ENCODE measurements around the gene PORCN.

The PORCN gene

DNA sequence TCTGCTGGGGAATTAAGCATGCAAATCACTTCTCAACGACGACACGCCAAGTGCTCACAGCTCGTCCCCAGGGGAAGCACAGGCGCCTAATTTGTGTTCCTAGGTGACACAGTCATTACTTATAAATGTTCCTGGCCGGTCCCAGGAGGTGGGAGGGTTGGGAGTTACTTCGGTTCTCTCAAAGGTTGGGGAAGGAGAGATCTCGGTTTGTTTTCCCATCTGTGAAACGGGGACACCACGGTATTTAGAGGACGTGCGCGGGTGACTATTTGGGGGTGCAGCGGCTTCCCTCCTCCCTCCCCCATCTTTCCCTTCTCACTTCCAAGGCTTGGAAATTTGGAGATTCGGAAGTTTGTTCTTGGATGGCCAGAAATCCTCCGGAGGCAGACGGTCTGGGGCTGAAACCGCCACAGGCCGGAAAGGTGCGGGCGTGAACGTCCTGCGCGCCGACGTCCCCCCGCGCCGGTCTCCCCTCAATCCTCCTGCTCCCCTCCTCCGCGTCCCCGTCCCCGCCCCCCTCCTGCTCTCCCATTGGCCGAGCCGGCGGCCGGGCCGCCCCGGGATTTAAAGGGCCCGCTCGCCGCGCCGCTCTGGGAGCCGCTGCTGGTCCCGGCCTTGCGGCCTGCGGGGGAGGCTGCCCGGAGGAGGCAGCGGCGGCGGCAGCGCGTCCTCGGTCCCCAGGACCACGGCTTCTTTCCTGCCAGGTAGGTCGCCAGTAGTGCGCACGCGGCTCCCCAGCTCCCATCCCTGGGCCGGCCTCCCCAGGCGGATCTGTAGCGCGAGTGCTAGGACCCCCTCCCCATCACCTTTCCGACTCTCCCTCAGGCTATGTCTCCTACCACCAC lies at the start of gene PORCN:
Gene PORCN, plus strand, starts transcription at position 593 of the 845 bp plus-strand sequence. CDS start 829 bp downstream, outside the sequence.
- TF ChIP-seq CTCF (IDR thresholded peaks at IDR 0.05; ENCODE audit: low read depth, low read length) = no peak
- in situ Hi-C loops (cut with HindIII; ENCODE audit: low sequenced_read_pairs) = no loop called here
- peak; percentile 63 for DNase-seq (ENCODE audit: low read depth, low spot score)

DNA sequence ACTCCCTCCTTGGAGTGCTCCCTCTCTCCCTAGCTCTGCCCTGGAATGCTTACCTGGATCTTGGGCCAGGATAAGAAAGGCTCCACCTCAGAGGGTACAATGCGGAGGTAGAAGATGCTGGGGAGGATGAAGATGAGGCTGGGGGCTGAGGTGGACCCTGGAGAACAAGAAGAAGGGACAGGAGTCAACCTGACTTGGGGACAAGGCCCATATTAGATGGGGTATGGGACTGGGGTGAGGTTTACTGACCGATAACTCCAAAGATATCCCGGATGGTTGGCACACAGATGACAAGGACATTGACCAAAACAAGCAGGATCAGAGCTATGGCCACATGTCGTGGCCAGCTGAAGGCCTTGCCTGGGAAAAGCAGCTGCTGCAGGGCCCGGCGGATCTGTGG lies 49.3 kb upstream of the PORCN start:
- DNase-seq (ENCODE audit: low read depth, low spot score) = no peak
- TF ChIP-seq CTCF (IDR thresholded peaks at IDR 0.05; ENCODE audit: low read depth, low read length) = no peak
- in situ Hi-C loops (cut with HindIII; ENCODE audit: low sequenced_read_pairs) = no loop called here
- no peak overlapping the region for H3K4me3 ChIP-seq (ENCODE audit: low read depth, low read length)

More for the DNA sequence above, at the start of gene PORCN:
- H3K4me3 ChIP-seq (ENCODE audit: low read depth, low read length) = peak within 1 kb of the TSS; percentile 73

DNA sequence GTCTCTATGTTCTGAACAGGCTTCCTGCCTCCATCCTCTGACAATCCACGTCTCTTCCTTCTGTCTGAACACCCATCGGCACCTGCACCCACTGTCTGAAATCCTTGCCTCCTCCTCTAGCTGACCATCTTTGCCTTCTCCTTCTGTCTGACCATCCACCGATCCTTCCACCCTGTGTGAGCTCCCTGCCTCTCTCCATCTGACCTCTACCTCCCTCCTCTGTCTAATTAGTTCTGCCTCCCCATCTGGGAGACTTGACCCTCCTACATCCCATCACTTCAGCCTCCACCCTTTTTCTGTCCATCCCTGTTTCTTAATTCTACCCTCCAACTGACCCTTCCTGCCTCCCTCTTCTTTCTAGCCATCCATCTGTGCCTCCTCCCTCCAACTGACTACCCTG lies 48.8 kb upstream of the PORCN start:
- in situ Hi-C loops (cut with HindIII; ENCODE audit: low sequenced_read_pairs) = no loop called here
- no peak overlapping the region for H3K4me3 ChIP-seq (ENCODE audit: low read depth, low read length)
- DNase-seq (ENCODE audit: low read depth, low spot score) = no peak
- no peak for TF ChIP-seq CTCF (IDR thresholded peaks at IDR 0.05; ENCODE audit: low read depth, low read length)

DNA sequence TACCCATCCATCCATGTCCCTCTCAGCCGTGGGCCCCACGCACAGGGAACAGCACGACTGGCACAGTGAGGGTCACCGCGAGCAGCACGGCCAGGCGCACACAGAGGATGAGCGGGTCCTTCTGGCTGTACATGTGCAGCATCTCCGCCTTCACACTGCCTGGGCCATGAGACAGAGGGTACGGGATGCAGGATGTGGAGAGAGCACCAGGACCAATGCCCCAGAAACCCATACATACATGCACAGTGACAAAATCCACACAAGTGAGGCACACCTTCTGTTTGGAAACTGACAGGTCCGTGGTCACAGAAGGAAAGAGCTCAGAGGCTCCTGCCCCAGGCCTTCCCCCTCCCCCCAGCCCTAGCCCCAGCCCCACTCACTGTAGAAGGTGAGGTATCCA lies 48.2 kb upstream of the PORCN start:
- no peak for DNase-seq (ENCODE audit: low read depth, low spot score)
- H3K4me3 ChIP-seq (ENCODE audit: low read depth, low read length) = no peak overlapping the region
- no peak for TF ChIP-seq CTCF (IDR thresholded peaks at IDR 0.05; ENCODE audit: low read depth, low read length)
- in situ Hi-C loops (cut with HindIII; ENCODE audit: low sequenced_read_pairs) = no loop called here

DNA sequence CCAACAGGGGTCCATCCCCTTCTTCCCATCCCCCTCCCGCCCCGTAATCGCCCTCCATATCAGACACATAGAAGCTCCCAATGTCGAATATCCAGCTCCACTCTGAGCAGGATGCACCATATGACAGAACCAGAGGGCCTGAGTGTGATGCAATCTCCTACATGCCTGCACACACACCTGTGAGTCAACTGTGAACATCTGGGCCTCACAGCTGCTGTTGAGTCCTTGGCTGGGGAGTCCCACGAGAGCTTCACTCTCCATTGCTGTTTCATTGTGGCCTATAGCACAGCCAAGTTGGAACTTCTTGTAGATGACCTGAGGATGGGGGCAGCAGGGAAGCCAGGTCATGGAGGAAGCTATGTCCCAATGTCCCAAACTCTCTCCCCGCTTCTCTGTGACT lies 47.0 kb upstream of the PORCN start:
- DNase-seq (ENCODE audit: low read depth, low spot score) = no peak
- no peak overlapping the region for H3K4me3 ChIP-seq (ENCODE audit: low read depth, low read length)
- TF ChIP-seq CTCF (IDR thresholded peaks at IDR 0.05; ENCODE audit: low read depth, low read length) = no peak
- in situ Hi-C loops (cut with HindIII; ENCODE audit: low sequenced_read_pairs) = no loop called here

DNA sequence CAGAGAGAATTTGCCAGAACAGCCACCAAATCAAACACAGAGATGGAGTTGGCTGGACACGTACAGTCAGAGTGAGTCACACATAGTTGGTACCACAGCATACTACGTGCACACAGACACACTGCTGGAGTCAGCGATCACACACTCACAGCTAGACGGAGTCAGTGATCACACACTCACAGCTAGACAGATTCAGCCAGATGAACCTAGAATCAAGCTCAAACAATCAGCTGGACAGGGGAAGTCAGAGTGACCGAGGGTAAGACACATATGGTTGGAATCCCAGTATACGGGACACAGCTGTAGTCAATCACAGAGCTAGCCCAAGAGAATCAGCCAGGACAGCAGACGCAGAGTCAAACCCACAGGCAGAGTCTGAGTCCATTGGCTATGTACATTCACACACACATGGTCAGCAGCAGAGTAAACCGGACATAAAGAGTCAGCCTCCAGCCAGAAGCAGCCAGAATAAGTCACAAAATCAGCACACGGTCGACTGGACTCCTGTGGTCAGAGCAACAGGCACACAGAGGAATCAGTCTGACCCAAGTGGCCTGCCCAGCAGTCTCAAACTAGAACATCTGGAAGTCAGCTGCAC lies 43.4 kb upstream of the PORCN start:
- peak; percentile 83 for DNase-seq (ENCODE audit: low read depth, low spot score)
- TF ChIP-seq CTCF (IDR thresholded peaks at IDR 0.05; ENCODE audit: low read depth, low read length) = no peak
- H3K4me3 ChIP-seq (ENCODE audit: low read depth, low read length) = no peak overlapping the region
- in situ Hi-C loops (cut with HindIII; ENCODE audit: low sequenced_read_pairs) = no loop called here

Measured in astrocyte of the spinal cord (primary cell).